Thyroid gland (tissue), 4 donors: ENCODE data around the gene PIGL.

Experiments
- CTCF ChIP-seq, 6 experiments: fragments of 200-600 bp in 3 of 6; fragments of 450-650 bp in 3 of 6; sonication (generic) in 3 of 6; IDR thresholded peaks; one replicate each; pipeline ENCODE4 v1.5.1; 2016 to 2019; ENCODE audit warnings: antibody characterized with exemption in 6 of 6, mild to moderate bottlenecking in 2 of 6, inconsistent platforms in 1 of 6, moderate library complexity in 1 of 6
- POLR2A ChIP-seq, 2 donors: fragments of 450-650 bp; IDR thresholded peaks; one replicate each; pipeline ENCODE4 v1.6.1; 2017; ENCODE audit warnings: antibody characterized with exemption in 2 of 2, mild to moderate bottlenecking in 2 of 2, moderate library complexity in 1 of 2

- TF ChIP-seq POLR2A (IDR thresholded peaks at IDR 0.05) (no peak), CTCF (IDR thresholded peaks at IDR 0.05) (no peak)
Observed at GRCh38 chr17:16354585-16354984, 137.6 kb downstream of the PIGL start.
